Measurements from ENCODE around the gene RPL12. TPM values are rescaled to one million over a fixed set of nuclear protein-coding genes. Genes with fewer than 3 reads are reported as not detected.

Gene RPL12
- total RNA-seq, result 969 and 1,693 TPM in 2 replicates

- peak; percentile 97 for DNase-seq
Observed at GRCh38 chr9:127450830-127451607, at the start of gene RPL12, which contains the start of gene LRSAM1. Gene RPL12, minus strand, starts transcription at chr9:127451406. Its CDS starts 89 bp downstream, at chr9:127451317. Gene LRSAM1, plus strand, starts transcription at chr9:127451510. Its CDS starts 3,018 bp downstream, at chr9:127454528.

DNA sequence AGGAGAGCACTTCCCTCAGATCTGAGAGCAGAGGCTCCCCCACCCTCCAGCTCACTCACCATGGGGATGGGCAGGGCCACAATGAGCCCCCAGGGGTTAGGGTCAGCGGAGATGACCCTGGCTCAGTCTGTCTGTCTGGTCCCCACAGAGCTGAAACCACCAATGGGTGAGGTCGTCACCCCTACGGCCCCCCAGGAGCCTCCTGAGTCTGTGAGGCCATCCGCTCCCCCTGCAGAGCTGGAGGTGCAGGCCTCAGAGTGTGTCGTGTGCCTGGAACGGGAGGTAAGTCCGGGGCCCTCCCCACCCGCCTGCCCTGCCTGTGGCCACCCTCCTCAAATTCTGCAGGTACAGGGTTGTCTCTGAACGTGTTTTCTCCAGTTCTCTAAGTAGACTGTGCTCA is 49.7 kb upstream of the RPL12 start:
- no peak for DNase-seq

DNA sequence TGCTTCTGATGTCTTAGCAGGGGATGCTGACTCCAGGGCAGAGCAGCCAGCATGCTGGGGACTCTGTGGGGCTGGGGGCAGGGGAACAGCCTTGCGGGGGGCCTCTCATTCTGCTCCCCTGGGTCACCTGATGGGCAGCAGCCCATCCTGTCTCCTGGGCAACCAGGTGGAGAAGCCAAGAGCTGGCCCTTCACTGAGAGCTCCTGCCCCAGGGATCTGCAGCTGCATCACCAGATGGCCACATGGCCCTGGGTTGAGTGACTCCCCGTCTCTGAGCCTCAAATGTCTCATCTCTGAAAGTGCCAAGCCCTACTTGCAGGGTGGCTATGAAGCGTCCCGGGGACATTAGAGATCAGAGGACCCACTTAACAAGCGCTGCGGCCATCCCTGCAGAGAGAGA is 49.2 kb upstream of the RPL12 start:
- DNase-seq, result no peak

- peak; percentile 72 for DNase-seq
Observed at GRCh38 chr9:127498298-127498697, 47.1 kb upstream of the RPL12 start.

- DNase-seq, result no peak
Observed at GRCh38 chr9:127497656-127498290, 46.6 kb upstream of the RPL12 start.

- DNase-seq, result no peak
Observed at GRCh38 chr9:127496974-127497373, 45.8 kb upstream of the RPL12 start.

GRCh38 chr9:127495884-127496555 is 44.8 kb upstream of the RPL12 start:
- no peak for DNase-seq

GRCh38 chr9:127494304-127494702 is 43.1 kb upstream of the RPL12 start:
- DNase-seq, result no peak

GRCh38 chr9:127493592-127494303 is 42.5 kb upstream of the RPL12 start:
- DNase-seq, result no peak

DNA sequence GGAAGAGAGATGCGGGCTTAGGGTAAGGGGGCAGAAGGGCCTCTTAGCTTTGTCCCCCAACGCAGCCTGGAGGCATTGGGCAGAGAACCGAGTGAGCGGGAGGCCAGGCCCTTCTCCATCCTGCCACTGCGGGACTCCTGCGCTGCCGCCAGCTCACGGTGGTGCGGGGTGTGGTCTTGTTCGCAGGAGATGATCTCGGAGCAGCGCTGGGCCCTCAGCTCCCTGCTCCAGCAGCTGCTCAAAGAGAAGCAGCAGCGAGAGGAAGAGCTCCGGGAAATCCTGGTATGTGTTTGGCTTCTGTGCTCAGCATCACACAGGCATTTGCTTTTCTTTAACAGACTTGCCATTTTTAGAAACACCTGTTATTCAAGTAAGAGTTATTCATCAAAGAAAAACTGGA is 41.4 kb upstream of the RPL12 start:
- peak; percentile 27 for DNase-seq

DNA sequence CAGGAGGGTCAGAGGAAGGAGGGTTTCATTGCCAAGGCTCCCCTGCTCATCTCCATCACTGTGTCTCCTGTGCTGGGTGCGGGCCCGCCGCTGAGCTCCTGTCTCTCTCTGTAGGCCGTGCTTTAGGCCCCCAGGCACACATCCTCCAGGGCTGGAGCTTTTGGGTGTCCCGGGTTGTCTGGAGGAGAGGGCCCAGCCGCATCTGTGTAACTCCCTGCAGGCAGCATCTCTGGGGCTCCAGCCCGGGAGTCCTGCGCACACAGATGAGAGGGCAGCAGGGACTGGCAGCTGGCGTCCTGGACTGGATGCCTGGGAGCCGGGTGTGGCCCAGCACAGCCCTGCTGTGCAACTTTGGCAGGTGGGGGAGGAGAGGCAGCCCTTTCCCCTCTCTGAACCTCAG is 40.3 kb upstream of the RPL12 start:
- DNase-seq, result no peak

DNA sequence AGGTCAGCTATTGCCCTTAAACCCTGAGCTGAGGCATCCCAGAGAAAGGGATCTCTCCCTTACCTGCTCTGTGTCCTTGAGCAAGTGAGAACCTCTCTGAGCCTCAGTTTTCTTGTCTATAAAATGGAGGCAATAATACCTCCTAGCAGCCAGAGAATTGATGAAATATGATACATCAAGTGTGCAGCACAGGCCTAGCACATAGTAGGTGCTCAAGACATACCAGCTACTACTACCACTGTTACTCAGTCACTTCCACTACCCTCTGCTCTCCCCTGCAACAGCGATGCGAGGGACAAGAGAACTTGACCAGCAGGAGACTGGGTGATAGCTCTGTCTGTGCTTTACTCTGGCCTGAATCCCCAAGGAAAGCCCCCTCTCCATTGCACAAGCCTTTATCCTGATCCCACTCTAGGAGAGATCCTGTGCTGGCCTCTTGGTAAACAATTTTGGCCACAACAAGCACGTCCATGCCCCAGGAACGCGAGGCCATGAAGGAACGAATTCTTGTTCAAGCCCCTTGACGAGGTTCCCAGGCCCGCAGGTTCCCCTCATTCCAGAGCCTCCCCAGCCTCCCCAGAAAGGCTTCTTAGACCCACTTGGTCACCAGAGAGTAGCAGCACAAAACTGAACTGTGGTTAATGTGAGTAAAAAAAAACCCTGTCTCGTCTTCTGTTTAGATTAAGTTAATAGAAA is 39.5 kb upstream of the RPL12 start:
- DNase-seq, result no peak

- no peak for DNase-seq
Observed at GRCh38 chr9:127489471-127490115, 38.4 kb upstream of the RPL12 start.

GRCh38 chr9:127488946-127489345 is 37.7 kb upstream of the RPL12 start:
- DNase-seq, result no peak

GRCh38 chr9:127485995-127486394 is 34.8 kb upstream of the RPL12 start:
- peak; percentile 38 for DNase-seq

GRCh38 chr9:127482662-127483061 is 31.5 kb upstream of the RPL12 start:
- no peak for DNase-seq

- DNase-seq, result no peak
Observed at GRCh38 chr9:127479507-127480081, 28.4 kb upstream of the RPL12 start.

DNA sequence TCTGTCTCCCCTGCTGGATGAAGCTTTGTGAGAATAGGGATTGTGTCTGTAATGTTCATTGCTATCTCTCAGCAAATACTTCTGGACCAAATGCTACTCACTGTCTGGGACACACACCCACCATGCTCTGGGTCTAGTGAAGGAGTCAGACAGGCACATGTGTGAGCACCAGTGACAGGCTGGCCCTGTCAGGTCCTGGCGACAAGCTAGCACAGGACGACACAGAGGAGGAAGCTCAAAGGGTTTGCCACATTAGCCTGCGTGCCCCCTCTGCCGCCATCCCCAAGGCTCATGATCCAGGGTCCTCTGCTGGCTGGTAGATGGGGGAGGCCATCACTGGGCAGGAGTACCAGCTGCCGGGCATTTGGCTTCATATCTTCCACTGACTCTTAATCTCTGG is 23.4 kb upstream of the RPL12 start:
- no peak for DNase-seq

DNA sequence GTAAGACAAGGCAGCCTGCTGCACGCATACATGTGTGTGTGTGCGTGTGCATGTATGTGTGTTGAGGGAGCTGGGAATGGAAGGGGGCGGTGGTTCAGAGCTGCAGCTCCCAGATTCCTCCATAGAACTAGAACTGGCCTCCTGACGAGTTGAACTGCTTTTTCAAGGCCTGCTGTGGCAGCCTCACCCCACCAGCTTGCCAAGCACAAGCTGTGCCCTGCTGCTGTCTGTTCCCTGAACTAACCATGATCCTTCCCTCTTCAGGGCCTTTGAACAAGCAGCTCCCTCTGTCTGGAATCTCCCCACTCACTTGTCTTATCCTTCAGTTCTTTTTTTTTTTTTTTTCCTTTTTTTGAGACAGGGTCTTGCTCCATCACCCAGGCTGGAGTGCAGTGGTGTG is 22.7 kb upstream of the RPL12 start:
- no peak for DNase-seq

DNA sequence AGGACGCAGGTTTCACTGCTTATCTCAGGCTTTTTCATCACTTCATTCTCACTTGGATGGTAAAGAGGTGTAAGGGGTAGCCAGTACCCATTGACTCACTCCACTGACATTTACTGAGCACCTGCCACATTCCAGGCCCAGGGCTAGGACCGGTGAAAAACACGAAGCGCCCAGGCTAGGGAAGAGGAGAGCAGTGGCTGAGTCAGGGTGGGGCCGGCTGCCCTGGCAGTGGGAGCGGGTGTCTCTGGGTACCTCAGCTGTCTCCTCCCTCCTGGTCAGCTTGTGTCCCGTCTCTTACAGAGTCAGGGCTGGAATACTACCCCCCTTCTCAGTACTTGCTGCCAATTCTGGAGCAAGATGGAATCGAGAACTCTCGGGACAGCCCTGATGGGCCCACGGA is 22.3 kb upstream of the RPL12 start:
- DNase-seq, result no peak

- no peak for DNase-seq
Observed at GRCh38 chr9:127470662-127471061, 19.5 kb upstream of the RPL12 start.
